Activated CD4-positive, alpha-beta T cell treated with anti-CD3 and anti-CD28 coated beads, Interleukin-2, amount 50 U/mL, for 24 hours (primary cell): ENCODE measurements around the gene FBRS.
A peak's percentile ranks its signal among the peaks of the same experiment; 100 is the strongest.
"Not testable (repeated sequence)": the region's sequence is repeated elsewhere in the genome, so short reads cannot be mapped to it uniquely, and the experiment has no call there.

Experiments
- DNase-seq, 2 donors: peaks; one replicate each; pipeline ENCODE4 v3.0.0-alpha.2; 2020; ENCODE audit warnings: low read depth in 1 of 2, low spot score in 1 of 2

Gene FBRS

DNA sequence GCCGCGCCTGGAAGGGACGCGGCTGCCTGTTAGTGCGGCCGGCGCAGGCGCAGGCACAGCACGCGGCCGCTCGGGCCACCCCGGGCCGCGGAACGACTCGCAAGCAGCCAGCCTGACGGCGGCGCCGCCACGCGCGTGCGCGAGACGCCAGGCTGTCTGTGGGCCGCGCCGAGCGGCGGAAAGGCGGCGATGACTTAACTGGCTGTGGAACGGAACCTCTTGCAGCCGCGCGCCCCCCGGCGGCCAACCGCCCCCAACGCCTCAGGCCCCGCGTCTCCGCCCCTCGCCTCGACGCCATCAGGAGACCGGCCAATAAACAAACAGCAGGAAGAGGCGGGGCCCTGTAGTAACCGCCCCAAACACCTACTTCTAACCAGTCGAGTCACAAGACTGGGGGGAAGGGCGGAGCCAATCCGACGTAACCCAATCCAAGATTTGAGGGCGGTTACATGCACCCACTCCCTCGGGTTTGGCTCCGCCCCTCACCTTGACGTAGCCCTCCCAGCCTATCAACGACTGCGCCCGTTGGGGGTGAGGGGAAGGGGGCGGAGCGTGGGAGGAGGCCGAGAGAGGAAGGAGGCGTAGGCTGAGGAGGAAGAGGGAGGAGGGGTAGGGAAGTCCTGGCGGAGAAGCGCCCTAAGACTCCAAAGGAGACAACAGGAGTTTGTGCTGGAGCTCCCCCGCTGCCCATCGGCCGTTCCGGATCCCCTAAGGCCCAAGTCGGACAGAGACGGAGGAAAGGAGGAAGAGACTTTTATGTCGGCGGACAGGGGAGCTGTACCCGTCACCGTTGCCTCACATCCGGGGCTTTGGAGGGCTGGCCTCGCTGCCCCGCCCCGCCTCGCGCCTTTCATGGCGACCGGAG, at the start of gene FBRS:
FBRS (plus strand) TSS at position 566 of the 865 bp plus-strand sequence. CDS start 1,088 bp downstream, outside the sequence.
- DNase-seq: peak; percentile 99 to 100

DNA sequence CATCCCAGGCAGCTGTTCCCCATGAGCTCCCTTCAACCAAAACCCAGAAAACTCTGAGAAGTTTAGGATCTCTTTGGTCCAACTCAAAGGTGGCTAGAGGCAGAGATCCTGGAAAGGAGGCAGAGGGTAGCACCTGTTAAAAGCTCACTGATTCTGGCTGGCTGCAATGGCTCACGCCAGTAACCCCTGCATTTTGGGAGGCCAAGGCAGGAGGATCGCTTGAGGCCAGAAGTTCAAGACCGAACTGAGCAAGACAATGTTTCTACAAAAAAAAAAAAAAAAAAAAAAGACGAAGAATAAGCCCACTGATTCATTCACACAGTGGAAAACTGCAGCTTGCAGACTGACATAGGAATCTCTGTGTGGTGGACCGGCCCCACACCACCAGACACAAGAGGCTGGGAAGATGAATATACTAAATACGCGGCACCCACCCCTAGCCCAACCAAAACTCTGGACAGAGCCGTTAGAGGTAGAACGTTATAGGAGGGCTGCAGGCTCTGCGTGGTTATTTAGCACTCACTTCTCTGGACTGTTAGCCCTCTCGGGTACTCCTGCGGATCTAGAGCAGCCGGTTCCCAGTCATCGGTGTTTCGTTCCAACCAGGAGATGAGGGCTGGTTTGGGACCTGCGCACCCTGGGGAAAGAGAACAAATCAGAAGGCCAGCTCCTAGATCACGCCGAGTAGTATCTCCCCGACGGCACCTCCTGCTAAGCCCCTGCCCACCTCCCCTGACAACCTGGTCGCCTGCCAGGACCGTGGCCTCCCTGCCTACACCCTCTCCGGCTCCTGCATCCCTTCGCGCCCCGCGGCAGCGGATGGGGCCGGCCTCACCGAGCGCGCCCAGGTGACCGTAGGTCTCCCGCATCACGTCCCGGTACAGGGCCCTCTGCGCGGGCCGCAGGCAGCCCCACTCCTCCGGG, 49.0 kb upstream of the FBRS start:
- peak; percentile 17 to 38 for DNase-seq

DNA sequence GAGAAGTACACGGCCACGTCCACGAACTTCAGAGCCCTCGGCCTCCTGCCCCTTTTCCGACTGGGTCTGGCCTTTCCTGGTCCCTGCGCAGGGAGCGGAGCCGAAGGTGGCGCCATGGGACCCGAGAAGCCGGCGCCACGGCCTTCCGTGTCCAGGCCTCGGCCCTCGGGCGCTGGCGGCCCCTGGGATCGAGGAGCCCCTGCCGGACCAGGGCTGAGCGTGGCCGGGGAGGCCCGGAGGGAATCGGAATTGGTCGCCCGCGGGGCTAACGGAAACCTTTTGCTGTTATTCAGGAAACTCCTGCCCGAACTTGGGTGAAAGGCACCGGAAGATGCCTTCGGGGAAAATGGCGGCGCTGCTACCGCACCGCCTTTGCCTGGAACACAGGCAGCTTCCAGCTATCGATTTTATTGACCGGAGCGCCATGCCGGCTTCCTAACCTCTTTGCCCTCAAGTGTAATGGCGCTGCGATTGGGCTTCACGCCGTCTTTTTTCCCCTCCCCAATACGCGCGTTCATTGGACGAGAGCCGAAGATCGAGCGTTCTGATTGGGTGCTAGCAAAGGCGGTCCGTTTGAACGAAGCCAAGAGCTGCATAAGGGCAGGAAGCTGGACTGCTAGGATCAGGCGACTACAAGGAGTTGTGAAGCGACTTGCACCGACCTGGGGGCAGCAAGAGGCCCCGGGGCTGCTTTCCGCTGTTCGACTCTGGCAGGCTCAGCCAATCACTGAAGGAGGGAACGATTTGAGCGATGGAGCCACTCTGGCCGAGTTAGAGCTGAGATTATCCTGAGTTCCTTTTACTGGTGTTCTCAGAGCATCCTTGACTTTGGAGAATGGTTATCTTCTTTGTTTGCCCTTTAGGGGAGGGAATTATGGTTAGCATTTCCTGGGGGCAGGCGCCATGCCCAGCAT, 48.0 kb upstream of the FBRS start, which contains the start of gene ZNF689:
ZNF689 (minus strand) TSS at position 464 of the 914 bp plus-strand sequence; CDS start at position 116, 348 bp downstream.
- DNase-seq: peak; percentile 91 to 96

DNA sequence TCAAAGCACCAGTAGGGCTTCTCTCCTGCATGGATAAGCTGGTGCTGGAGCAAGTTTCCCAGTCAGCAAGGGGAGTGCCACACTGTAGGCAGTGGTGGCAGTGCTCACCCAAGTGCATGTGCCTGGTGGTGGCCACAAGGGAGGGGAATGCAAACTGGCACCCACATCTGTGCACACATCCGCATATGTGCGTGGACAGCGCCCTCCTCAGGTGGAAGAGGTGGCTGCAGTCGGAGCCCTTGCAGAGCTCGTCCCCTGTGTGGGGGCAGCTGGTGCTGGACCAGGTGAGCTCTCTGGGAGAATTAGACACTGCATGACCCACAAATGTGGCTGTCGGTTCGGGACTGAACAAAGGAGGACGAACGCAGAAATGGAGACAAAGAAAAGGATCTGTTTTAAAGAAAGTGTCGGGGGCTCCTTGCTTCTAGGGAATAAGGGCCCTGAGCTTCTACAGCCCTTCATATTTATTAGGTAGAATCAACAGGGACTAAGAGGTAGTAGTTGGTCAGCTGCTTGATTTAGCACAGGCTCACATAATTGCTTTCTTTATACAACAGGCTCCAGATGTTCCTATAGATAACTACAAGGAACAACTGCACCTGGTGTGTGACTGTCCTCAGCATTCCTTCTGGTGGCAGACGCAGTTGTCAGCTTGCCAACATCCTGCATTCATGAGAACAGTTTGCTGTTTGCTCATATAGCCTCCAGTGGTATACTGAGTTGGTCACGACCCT, 42.7 kb upstream of the FBRS start:
- peak; percentile 43 to 50 for DNase-seq

DNA sequence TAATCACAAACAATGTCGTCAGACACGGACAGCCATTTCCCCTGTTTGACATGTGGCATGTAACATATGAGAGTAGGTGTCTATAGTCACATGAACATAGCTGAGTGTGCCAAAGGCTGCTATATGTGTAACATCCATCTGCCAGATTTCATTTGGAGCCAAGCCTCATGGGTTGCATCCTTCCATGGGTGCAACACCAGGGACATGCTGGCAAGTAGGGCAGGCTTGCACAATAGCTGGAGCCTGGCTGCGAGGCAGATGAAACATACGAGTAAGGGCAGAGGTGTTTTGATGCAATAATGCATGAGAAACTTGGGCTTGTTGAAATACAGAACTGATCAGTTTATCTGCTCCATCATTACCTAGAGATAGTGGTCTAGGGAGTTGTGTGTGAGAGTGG, 39.0 kb upstream of the FBRS start:
- no peak for DNase-seq

DNA sequence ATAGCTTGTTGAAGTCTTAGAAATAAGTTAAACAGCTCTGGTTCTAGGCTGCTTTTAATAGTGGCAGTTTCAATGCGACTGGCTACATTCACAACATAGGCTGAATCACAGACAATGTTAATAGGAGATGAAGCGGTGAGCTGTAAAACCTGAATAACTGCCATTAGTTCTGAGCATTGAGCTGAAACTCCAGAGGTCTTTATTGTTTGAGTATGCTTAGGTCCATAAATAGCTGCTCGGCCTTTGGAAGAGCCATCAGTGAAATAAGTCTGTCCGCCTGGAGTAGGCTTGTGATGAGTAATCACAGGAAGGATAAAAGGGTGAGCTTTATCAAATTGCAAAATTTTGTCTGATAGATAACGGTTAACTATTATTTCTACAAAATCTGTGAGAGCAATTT, 38.6 kb upstream of the FBRS start:
- no peak for DNase-seq

DNA sequence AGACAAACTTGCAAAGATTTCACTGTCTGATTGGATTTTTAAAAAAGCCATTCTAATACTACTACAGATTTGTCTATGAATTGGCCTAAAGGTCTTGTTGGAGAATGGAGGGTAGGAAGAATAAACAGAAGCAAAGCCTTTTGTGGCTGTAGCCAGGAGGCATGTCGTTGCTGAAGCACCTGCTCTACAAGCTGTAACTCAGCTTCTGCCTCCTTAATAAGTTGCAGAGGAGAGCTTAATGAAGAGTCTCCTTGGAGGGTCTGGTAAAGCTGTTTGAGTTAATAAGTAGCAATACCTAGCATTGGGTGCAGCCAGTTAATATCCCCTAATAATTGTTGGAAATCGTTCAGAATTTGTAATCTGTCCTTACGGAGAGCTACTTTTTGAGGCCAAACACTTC, 38.1 kb upstream of the FBRS start:
- DNase-seq: no peak

DNA sequence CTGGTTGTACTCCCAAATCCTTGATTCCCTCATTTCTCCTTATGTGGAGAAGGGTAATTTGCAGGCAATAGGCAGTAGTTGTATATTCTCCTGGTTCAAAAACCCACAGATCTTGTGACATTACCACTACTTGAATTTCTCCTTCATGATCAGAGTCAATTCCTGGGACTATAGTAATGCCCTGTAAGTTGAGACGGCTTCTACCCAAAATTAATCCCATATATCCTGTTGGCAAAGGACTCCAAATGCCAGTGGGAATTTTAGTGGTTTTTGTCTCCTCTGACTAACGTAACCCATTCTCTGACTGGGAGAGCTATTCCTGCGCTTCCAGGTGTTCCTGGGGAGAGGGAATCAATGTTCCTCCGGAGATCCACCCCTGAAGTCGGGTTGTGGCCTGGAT, 36.5 kb upstream of the FBRS start:
- no peak for DNase-seq

DNA sequence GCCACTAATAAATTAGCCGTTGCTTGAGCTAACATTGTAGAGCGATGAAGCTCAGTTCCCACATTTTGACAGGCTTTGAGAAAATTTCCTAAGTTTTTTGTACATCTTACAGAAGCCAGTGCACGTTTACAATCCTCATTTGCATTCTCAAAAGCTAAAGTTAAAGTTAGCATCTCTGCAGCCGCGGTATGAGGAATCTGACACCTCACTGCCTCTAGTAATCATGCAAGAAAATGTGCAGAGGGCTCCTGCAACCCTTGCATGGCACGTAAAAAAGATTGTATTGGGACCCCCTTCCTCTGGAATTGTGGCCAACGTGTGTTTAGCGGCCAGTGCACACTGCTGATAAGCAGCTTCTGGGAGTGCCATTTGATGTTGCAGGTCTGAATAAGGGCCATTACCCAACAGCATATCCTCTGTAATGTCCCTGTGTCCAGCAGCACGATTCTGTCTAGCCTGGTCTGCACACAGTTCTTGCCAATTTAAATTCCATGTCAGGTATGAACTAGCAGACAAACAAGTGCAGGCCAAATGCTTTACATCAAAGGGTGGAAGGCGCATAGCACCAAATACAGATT, 35.7 kb upstream of the FBRS start:
- no peak for DNase-seq

DNA sequence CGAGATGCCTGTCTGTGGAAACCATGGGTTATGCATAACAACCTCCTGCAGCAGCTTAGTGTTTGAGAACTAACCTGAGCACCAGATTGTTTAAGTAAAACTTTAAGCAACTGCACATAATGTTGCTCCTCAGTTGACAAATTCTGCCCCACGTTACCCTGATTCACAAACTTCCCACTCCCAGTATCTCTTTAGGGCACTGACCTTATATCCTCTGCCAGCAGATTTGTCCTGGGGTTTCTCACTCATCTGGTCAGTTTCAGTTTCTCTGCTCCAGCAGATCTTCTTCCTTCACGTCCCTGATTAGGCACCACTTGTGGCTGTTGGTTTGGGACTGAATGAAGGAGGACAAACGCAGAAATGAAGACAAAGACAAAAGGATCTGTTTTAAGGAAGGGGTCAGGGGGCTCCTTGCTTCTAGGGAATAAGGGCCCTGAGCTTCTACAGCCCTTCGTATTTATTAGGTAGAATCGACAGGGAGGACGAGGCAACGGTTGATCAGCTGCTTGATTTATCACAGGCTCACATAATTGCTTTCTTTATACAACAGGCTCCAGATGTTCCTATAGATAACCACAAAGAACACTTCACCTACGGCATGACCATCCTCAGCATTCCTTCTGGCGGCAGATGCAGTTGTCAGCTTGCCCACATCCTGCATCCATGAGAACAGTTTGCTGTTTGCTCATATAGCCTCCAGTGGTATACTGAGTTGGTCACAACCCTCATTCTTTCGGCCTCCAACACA, 34.5 kb upstream of the FBRS start:
- no peak for DNase-seq

DNA sequence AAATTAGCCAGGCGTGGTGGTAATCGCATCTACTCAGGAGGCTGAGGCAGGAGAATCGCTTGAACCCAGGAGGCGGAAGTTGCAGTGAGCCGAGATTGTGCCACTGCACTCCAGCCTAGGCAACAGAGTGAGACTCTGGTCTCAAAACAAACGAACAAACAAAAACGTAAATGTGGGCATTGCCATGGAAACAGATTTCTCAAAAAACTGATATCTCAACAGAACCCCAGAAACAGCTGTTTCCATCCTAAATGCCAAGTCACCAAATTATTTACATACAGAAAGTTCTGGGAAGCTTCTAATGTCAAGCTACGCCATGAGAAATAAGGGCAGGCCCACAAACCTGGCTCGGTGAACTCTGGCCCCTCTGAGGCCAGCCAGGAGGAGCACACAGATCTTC, 32.0 kb upstream of the FBRS start:
- no peak for DNase-seq

DNA sequence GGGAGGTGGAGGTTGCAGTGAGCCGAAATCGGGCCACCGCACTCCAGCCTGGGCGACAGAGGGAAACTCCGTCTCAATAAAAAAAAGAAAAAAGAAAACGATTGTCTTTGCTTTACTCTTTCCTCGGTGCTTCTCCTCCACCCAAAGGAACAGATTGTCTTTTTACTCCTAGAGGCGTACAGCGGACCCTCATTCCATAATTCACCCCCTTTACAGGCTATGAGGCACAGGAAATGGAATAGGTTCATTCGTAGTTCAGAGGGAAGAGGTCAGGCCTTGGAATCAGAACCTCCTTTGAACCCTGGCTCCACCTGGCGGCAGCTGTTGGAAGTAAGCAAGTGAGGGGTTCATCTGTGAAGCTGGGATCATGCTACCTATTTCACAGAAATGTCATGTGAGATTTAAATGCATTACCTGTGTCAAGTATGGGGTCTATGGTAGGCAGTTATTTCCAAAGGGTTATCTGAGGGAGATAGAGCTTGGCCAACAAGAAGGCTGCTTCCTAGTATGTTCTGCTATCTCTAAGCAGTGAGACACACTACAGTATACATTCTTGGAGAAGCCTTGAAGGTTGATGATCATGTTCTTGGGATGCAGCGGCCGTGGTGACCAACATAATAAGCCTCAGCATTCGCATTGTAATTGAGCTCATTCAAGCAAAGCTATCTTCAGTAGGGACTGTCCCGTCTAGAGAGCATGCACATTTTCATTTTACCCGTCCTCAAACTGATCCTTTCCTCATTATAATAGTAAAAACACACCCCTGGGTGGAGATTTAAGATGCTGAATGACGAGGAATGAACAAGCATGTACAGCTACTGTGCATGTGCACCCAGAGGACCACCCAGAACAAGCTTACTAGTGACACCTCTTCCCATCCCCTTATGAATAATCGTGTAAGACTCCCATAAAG, 29.3 kb upstream of the FBRS start:
- peak; percentile 84 to 87 for DNase-seq

DNA sequence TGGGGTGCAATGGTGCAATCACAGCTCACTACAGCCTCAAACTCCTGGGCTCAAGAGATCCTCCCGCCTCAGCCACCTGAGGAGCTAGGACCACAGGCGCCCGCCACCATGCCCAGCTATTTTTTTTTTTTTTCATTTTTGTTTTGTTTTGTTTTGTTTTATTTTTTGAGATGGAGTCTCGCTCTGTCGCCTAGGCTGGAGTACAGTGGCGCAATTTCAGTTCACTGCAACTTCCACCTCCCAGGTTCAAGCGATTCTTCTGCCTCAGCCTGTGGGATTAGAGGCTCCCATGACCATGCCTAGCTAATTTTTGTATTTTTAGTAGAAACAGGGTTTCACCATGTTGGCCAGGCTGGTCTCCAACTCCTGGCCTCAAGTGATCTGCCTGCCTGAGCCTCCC, 25.8 kb upstream of the FBRS start:
- not testable (repeated sequence) for DNase-seq

DNA sequence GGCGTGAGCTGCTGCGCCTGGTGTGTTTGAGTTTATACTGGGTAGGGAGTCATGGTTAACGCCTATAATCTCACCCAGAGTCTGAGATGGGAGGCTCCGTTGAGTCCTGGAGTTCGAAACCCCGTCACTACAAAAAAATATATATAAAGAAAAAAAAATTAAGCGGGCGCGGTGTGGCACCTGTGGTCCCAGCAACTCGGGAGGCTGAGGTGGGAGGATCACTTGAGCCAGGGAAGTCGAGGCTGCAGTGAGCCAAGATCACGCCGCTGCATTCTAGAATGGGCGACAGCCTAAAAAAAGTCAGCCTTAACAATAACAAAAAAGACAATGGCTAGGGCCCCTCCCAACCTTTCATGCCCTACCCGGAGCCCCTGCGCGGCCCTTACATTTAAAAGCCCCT, 24.7 kb upstream of the FBRS start:
- no peak for DNase-seq

DNA sequence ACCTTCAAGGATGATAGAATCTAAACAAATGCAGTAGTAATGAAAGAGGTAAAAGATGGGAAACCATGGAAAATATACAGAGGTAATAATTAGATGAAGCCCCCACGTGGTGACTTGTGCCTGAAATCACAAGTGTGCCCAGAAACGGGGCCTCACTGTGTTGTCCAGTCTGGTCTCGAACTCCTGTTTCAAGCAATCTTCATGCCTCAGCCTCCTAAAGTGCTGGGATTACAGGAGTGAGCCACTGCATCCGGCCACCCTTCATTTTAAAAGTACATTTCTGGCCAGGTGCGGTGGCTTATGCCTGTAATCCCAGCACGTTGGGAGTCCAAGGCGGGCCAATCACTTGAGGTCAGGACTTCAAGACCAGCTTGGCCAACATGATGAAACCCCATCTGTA, 21.6 kb upstream of the FBRS start:
- no peak for DNase-seq

DNA sequence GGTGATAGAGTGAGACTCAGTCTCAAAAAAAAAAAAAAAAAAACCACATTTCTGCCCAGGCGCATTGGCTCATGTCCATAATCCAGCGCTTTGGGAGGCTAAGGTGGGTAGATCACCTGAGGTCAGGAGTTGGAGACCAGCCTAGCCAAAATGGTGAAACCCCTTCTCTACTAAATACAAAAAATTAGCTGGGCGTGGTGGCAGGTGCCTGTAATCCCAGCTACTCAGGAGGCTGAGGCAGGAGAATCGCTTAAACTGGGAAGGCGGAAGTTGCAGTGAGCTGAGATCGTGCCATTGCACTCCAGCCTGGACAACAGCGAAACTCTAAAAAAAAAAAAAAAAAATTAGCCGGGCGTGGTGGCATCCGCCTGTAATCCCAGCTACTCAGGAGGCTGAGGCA, 21.1 kb upstream of the FBRS start:
- not testable (repeated sequence) for DNase-seq

DNA sequence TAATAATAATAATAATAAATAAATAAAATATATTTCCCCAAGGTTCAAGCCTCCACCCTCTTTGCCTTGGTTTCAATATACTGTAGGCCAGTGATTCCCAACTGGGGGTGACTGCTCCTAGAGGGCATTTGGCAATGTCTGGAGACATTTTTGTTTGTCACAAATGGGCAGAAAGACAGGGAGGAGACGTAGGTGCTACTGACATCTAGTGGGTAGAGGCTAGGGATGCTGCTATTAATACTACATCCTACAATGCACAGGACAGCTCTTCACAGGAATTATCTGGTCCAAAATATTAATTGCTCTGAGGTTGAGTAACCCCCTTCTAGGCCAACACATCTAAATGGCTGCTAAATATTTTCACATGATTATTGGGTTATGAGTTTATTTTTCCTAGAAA, 20.3 kb upstream of the FBRS start:
- no peak for DNase-seq

DNA sequence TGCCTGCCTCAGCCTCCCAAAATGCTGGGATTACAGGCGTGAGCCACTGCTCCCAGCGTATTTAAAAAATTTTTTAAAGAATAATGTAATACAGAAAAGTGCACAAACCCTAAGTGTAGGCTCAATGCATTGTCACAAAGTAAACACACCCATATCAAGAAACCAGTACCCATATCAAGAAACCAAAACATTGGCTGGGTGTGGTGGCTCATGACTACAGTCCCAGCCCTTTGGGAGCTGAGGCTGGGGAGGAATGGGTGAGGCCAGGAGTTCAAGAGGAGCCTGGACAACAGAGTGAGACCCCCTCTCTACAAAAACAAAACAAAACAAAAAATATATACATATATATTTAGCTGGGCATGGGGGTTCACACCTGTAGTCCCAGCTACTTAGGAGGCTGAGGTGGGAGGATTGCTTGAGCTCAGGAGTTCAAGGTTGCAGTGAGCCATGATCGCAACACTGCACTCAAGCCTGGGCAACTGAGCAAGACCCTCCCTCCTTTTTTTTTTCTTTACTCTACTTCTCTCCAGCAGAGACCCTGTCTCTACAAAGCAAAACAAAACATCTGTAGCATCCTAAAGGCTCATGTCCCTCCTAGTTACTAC, 16.8 kb upstream of the FBRS start:
- no peak for DNase-seq
